GM18861 (cell line): ENCODE measurements around the gene PPP1R3E.

ENCODE experiments used
- ATAC-seq: cut with Tn5 transposase; IDR thresholded peaks from one replicate; pipeline ENCODE4 v1.9.1; 2021; ENCODE audit not compliant: unreplicated experiment

PPP1R3E gene

DNA sequence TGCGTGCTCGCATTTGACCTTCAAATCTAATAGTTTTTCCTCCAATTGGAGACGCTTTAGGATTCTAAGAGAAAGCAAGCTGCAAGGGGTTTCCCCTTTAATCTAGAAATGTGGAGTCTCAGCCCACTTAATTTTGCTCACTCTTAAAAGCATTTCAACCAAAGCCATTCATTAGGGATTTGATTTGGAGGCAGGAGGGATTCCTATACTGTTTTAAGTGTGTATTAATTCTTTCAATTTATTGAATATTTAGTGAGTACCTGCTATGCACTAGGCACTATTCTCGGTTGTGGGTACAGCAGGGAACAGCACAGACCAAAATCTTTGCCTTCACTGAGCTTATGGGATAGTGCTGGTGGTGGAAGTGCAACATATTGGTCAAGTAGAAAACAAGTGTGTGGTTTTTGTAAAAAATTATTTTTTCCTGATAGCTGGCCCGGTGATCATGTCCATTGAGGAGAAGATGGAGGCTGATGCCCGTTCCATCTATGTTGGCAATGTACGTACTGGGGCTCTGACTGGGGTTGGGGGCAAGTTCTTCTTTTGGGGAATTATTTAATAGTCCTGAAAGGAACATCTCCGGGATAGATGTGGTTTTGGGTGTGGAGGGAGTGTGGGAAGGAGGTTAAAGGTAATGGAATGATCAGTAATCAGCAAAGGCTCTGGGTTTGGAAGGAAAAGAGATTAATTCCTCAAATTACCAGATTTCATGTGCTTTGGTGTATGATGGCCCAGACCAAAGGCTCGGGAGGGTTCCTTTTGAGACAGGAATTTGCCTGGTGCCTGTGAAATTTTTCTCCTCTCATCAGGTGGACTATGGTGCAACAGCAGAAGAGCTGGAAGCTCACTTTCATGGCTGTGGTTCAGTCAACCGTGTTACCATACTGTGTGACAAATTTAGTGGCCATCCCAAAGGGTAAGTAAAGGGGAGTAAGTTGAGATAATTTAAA is 20.2 kb upstream of the PPP1R3E start:
- no peak for ATAC-seq

DNA sequence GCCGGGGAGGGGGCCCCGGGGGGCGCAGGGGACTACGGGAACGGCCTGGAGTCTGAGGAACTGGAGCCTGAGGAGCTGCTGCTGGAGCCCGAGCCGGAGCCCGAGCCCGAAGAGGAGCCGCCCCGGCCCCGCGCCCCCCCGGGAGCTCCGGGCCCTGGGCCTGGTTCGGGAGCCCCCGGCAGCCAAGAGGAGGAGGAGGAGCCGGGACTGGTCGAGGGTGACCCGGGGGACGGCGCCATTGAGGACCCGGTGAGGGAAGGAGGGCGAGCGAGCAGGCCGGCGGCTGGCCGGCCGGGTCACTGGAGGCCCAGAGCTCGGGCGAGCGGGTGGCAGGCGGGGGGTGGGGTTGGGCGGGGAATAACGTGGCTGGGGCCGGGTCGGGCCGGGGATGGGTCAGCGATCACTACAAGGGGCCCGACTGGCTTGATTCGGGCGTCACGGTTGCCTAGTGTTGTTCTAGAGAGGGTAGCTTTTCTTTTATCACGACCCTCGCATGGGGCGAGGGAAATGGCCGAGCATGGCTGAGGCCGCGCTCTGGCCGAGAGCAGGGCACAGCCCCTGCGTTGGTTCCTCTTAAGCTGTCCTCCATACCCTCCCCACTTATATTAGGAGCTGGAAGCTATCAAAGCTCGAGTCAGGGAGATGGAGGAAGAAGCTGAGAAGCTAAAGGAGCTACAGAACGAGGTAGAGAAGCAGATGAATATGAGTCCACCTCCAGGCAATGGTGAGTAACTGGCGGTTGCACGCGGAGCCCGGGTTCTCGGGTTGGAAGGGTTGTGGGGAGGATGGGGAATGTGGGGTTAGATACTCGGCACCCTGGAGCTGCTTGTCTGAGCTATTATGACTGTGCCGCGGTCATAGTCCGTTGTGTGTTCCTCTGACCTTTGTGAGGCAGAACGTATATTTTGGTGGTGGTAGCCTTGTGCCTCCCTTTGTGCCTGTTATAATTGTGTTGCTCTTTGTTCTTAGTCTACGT is 19.2 kb upstream of the PPP1R3E start:
- ATAC-seq = no peak

DNA sequence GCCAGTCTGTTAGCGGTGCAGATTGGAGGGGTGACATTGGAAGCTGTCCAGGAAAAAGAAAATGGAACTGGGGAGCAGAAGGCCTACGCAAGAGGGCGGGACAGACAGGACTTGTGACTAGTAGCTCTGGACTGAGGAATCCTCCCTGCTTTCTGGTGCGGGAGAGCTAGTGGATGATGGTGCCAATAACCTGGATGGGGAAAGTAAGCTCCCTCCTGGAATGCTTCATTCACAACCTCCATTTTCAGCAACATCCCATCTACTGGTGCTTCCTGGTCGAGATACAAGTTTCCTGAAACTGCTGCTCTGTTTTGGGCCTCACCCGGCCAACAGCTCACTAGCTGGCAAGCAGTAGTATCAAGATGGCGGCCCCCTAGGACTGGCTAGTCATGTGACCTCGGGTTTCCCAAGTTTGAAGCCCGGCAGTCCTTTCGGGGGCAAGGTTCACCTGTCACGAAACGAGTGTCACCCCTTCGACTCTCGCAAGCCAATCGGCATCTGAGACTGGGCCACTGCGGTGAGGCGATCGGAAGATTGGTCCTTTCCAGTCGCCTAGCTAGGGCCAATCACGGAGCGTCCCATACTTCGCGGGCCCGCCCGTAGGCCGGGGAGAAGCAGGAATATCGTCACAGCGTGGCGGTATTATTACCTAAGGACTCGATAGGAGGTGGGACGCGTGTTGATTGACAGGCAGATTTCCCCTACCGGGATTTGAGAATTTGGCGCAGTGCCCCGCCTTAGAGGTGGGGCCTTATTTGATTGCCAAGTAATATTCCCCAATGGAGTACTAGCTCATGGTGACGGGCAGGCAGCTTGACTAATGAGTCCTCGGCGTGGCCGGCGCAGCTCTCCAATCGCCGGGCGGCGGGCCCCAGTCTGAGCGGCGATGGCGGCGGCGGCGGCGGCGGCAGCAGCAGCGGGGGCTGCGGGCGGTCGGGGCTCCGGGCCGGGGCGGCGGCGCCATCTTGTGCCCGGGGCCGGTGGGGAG is 18.2 kb upstream of the PPP1R3E start, which contains the start of gene PABPN1:
Gene PABPN1, plus strand, starts transcription at position 874 of the 988 bp plus-strand sequence. Its CDS starts 13 bp downstream, at position 887.
- peak; percentile 92 for ATAC-seq

DNA sequence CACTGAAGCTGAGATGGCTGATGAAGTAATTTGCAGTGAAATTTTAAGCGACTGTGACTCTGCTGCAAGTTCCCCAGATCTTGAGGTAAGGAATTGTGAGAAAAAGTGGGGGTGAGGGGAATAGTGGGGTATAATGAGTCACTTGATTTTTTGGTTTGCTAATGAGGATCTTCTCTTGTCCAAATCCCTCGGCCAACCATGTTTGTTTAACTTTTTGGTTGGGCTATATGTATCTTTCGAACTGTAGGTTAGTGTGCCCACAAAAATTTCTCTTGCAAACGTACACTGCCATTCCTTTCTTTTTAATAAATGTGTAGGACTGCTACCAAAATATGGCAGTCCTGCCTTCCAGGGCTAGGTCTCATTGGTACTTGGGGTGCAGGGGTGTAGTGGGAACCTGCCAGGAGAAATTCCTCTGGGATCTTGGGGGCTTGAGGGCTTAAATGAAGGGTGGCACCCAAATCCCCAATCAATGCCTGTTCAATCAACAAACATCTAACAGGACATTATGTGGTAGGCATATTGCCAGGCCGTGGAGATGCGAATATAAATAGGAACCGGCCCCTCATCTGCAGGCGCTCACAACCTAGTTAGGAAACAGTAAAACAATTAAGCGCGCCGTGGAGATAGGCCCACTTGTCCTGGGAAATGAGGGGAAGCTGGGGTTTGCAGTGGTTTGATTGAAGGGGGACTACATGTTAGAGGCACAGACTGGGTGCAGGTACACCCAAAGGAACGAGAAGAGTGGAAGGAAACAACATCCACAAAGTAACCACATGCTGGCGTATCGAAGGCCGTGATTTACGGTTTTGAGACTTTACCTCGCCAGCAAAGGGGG is 17.3 kb upstream of the PPP1R3E start:
- no peak for ATAC-seq

DNA sequence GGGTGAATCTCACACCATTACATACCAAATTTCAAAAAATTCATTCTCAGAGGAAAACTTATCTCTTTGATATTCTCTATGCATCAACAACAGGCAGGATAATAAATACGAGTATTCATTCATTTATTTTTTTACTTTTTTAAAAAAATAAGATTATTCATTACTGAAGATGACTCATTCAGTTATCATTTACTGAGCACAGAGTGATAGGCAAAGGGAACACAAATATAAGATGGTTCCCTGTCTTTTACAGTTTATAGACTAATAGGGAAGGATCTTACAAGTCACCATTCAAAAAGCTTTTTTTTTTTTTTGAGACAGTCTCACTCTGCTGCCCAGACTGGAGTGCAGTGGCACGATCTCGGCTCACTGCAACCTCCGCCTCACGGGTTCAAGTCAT is 13.6 kb upstream of the PPP1R3E start:
- ATAC-seq = no peak

DNA sequence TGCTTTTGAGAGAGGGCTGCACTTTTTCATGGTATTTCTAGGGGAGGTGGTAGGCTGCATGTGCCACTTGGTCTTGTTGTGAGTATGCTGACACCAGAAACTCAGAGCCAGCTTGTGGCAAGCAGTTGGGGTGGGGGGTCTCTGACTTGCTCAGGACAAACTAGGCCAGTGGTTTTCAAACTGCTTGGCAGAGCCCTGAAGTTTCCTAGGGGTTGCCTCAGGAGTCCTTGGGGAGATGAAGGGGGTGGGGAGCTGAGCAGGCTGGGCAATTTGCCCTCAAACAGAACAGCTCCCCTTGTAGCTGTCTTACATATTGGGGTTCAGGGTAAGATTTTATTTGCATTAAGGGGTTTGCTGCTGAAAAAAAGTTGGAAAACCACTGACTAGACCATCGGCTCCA is 7.9 kb upstream of the PPP1R3E start:
- no peak for ATAC-seq

DNA sequence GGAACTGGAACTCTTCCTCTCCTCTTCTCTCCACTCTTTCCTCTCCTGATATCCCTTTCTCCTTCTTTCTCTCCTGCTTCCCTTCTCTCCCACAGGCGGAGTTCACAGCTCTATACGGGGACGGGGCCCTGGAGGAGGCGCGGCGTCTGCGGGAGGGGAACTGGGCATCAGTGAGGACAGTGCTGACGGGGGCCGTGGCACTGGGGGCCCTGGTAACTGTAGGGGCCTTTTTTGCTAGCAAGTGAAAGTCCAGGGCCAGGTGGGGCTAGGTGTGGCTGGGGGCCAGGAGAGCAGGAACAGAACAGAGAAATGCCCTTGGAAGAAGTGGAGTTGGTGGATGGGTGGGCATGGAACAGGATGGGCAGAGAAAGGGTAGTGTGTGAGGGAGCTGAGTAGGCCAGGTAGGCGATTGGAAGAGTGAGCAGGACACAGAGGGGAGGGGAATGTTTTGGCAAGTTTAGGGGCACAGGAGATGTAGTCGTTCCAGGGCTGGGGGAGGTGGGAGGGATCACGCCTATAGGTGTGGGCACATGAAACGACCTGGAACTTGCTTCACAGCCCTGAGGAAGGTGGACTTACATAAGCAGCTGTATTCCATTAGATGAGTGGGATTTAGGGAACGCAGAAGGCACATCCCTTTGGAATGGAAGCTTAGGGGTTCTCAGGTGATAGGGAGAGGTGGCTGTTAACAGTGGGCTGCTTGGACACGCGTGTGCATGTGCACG is 6.2 kb upstream of the PPP1R3E start:
- no peak for ATAC-seq

DNA sequence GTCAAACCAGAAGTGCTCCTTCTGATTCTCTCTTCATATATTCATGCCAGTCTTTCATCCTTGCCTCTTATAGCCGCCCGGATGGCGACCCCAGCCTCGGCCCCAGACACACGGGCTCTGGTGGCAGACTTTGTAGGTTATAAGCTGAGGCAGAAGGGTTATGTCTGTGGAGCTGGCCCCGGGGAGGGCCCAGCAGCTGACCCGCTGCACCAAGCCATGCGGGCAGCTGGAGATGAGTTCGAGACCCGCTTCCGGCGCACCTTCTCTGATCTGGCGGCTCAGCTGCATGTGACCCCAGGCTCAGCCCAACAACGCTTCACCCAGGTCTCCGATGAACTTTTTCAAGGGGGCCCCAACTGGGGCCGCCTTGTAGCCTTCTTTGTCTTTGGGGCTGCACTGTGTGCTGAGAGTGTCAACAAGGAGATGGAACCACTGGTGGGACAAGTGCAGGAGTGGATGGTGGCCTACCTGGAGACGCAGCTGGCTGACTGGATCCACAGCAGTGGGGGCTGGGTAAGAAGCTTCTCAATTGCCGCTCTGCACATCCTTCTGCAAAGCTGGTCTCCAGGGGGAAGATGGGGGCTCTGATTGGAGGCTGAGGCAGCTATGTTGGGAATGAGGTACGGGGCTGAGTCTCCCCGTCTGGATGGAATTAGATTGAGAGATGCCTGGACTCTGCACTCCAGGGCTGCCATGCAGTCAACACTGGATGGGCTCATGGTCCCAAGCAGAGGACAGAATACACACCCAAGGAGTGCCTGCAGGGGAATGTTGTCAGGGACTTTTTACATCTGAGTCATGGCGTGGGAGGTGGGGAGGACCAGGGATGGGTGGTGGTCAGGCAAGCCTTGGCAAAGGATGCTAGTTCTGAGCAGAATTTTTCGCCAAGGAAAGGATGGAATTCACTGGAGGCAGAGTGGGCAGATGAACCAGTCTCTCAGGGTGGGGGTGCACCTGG is 5.3 kb upstream of the PPP1R3E start:
- ATAC-seq = no peak

DNA sequence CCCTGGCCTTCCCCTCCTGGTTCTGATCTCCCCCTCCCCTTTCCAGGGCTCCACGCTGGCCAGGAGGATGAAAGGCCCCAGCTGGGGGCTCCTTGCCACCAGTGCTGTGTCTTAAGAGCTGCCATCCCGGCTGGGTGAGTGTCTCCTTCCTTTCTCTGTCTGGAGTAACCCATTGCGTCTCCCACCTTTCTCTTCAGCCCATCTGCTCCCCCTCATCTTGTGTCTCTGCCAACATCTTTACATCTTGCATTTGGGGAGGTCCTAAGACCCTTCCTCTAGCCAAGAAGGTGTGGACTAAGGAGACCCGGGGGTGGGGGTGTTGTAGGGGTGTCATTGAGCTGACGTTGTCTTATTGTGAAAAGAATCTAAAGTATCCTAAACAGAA is 4.5 kb upstream of the PPP1R3E start:
- ATAC-seq = no peak

DNA sequence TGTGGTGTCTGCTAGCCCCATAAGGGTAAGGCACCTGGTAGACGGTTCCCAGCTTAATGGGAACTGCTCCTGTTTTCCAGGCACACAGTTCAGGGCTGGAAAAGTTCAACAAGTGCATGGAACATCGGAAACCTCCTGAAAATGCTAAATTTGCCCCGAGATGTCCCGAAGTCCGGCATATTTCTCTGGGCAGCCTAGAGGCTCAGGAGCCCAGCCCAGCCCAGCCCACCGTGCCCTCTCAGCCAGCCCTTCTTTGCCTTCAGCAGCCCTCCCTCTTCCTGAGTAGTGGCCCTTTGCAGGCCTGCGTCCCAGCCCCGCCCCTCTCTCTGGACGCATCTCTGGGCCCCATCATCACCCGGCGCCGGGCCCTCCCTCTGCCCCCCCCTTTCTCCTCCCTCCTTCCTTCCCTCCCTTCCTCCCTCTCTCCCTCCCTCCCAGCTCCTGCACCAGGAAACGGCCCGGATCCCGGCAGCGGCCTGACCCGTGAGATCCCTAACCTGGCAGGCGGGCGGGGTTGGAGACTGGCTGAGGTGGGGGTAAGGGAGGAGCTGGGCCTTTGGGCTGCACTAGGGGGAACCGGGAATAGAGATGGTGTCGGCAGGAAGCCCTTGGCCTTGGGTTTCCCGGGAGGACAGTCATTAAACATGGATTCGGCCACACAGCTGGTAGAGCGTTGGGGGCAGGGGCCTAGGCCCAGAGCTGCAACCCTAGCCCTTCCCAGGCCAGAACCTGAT is 3.9 kb upstream of the PPP1R3E start, which contains the start of gene BCL2L2:
Gene BCL2L2, plus strand, starts transcription at position 422 of the 734 bp plus-strand sequence. CDS start 935 bp downstream, outside the sequence.
- ATAC-seq = no peak

DNA sequence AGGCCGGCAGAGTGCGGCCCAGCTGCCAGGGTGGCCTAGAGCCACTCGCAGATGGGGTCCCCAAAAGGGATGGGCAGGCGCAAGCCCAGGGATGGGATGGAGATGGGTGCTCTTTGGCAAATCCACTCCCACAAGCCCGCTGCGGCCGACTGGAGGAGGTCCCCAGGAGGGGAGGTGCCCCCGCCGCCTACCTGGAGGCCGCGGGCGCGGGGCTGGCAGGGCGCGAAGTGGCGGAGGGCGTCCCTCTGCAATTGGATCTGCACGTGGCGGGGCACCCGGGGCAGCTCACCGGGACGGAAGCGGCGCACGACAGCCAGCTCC is 730 bp downstream of the PPP1R3E start:
- ATAC-seq = peak; percentile 5

DNA sequence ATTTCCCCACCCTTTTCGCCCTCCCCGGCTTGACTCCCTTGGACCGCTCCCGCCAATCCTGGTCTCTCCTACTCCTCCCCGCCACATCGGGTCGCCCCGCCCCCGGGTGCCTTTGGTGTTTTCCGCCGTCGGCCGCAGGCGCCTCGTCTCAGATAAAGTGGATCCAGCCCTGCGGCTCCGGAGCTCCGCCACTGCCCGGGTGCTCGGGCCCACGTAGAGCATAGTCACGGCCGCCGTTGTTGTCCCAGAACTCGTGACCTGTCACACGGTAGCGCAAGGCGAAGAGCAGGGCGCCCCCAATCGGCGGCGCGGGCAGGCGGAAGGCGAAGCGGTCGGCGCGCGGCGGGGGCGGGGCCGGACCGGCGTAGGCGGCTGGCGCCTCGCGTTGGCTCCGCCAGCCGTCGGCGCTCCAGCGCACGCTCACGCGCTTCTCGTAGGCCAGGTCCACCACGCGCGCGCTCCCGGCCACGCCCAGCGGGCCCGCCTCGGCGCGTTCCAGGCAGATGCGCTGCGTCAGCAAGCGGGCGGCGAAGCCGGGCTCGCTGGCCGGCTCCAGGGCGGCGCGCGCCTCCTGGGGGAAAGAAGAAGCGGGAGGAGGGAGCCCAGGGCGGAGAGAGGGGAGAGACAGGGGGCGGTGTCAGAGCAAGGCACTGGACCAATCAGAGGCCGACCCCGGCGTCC is 1.2 kb downstream of the PPP1R3E start:
- peak; percentile 70 for ATAC-seq

DNA sequence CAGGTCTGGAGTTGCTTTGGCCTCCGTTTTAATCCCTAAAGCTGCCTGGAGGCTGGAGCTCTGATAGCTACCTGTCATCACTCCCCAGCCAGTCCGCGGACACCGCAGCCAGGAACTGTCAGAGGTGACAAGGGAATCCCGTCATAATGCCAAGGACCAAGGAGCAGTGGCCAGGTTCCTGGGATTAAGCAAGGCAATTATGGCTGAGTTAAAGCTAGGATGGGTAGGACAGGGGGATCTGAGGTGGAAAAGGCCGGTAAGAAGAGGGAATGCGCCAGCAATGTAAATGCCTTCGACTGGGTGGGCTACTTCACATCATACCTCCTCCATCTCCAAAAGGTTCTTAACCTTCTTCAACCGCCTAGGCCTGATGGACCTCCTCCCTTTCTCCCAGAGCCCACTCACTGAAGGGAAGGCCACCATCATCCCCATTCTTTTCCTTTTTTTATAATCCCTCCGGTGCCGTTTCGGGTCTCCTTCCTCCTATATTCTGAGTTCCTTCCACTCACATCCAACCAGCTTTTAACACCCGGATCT is 1.9 kb downstream of the PPP1R3E start:
- no peak for ATAC-seq

DNA sequence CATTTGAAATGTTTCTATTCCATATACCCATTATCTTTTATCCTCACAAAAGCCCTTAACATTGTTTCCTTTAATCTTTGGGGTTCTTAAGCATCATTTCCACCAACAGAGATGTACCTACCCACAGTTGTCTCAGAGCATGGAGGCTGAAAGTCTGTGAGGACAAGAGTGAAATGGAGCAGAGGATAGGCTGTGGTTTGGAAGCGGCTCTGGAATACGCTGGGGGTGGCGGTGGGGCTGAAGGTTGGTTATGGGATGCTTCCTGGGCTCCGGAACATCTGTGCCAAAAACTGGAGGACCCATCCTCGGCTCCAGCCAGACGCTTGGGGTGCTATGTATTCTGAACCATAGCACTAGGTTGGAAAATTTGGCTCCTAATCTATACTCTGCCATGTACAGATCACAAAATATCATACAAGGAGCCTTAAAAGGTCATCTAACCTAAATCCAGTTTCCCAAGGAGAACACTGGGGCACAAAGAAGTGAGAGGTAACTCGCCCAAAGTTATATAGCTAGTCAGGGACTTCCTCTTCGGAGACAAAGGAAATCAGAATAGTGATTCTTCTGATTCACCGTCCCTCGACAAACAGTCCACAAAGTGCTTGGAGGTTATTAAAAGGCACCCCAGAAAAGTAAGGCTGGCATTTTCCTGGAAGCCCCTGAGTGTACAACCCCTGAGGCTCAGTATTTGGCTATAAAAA is 2.5 kb downstream of the PPP1R3E start:
- ATAC-seq = no peak

DNA sequence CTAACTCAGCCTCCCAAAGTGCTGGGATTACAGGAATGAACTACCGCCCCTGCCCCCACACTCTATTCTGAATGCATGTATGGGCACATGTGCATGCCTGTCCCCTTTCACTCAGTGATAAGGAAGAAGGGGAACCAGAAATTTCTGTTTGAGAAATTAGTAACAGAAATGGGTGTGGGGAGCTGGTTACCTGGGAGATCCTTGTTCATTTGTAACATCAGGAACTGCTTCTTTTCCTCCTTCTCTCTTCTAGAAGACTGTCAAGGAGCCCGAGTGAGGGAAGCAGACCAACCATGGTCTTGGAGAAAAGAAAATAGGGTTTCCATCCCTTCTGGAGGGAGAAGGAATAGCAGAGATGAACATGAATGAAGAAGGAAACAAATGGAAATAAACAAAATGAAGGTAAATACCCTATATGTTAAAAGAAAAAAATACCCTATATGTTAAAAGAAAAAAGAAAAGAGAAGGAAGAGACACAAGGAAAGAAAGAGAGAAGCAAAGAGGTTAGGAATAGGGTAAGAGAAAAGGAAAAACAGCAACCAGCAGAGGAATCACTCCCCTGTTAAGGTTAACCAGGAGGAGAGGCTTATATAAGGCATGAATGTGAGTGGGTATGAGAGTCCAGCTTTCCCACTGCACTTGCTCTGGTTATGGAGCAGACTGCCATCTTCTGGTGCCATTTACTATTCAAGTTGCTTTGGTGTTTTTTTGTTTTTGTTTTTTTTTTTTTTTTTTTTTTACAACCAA is 3.3 kb downstream of the PPP1R3E start:
- ATAC-seq = no peak
